IMR-90 (cell line): ENCODE results near the gene PNPLA2. TPM values are rescaled to one million over a fixed set of nuclear protein-coding genes. Genes with fewer than 3 reads are reported as not detected.

Experiments
- ATAC-seq: fragments of 200-7000 bp; cut with Tn5 transposase; 2 replicates; pipeline ENCODE4 v1.9.1; 2020; ENCODE audit warnings: low read depth, mild to moderate bottlenecking, moderate library complexity
- BruUV-seq: library from RNA; stranded (reverse); fragments of 400-500 nt; replicated peaks from 2 replicates; lab custom pipeline; 2021; lab: Mats Ljungman, UMichigan
- CTCF ChIA-PET: fragments of 300-600 bp; formaldehyde crosslinking; extraction: SDS; loops from one replicate; lab custom pipeline; 2021; ENCODE audit warnings: antibody characterized with exemption; lab: Yijun Ruan, JAX
- POLR2A ChIA-PET: fragments of 300-600 bp; sonication (Branson Sonifier 250); formaldehyde crosslinking; loops from one replicate; lab custom pipeline; 2022; ENCODE audit warnings: antibody characterized with exemption; ENCODE audit not compliant: unreplicated experiment; lab: Charles Lee
- DNase-seq: peaks from one replicate; pipeline ENCODE4 v3.0.0; 2013
- H2AFZ ChIP-seq: replicated peaks from 2 replicates; pipeline ENCODE3; 2013; ENCODE audit warnings: low read length, mild to moderate bottlenecking; ENCODE audit not compliant: poor library complexity
- H2AK5ac ChIP-seq: 2 replicates; pipeline ENCODE4 v1.6.1; 2013; ENCODE audit warnings: low read depth, low read length, inconsistent platforms
- H2AK9ac ChIP-seq: replicated peaks from 2 replicates; pipeline ENCODE3; 2013; ENCODE audit warnings: mild to moderate bottlenecking, low read depth, low read length, moderate library complexity; ENCODE audit not compliant: poor library complexity
- H2BK120ac ChIP-seq: 2 replicates; pipeline ENCODE4 v1.6.1; 2013; ENCODE audit warnings: low read depth, low read length, inconsistent platforms
- H2BK15ac ChIP-seq: 3 replicates; pipeline ENCODE4 v1.6.1; 2013; ENCODE audit warnings: low read depth, low read length, inconsistent platforms
- H2BK20ac ChIP-seq: 2 replicates; pipeline ENCODE4 v1.6.1; 2013; ENCODE audit warnings: low read depth, mild to moderate bottlenecking, inconsistent platforms, low read length, moderate library complexity
- H2BK5ac ChIP-seq: 2 replicates; pipeline ENCODE4 v1.6.1; 2013; ENCODE audit warnings: mild to moderate bottlenecking, low read depth, low read length, inconsistent platforms; ENCODE audit not compliant: poor library complexity, severe bottlenecking
- H3K14ac ChIP-seq: replicated peaks from 2 replicates; pipeline ENCODE4 v1.6.1; 2013; ENCODE audit warnings: low read depth, low read length, inconsistent platforms
- H3K18ac ChIP-seq: 2 replicates; pipeline ENCODE4 v1.6.1; 2013; ENCODE audit warnings: low read depth, low read length, control low read depth
- H3K23ac ChIP-seq: 2 replicates; pipeline ENCODE4 v1.6.1; 2013; ENCODE audit warnings: low read depth, low read length, inconsistent platforms
- H3K27ac ChIP-seq: 2 replicates; pipeline ENCODE4 v1.5.1; 2013; ENCODE audit warnings: mild to moderate bottlenecking, control low read depth, low read length; ENCODE audit not compliant: insufficient read depth
- H3K27me3 ChIP-seq: 2 replicates; pipeline ENCODE4 v1.6.1; 2013; ENCODE audit warnings: low read length; ENCODE audit not compliant: control insufficient read depth, insufficient read depth
- H3K36me3 ChIP-seq: 2 replicates; pipeline ENCODE4 v1.6.1; 2013; ENCODE audit warnings: low read length, mixed read lengths; ENCODE audit not compliant: control insufficient read depth, insufficient read depth
- H3K4ac ChIP-seq: 2 replicates; pipeline ENCODE4 v1.6.1; 2013; ENCODE audit warnings: low read depth, low read length, inconsistent platforms
- H3K4me1 ChIP-seq: 2 replicates; pipeline ENCODE4 v1.6.1; 2013; ENCODE audit warnings: low read length, mixed read lengths; ENCODE audit not compliant: control insufficient read depth, insufficient read depth
- H3K4me2 ChIP-seq: 2 replicates; pipeline ENCODE4 v1.6.1; 2013; ENCODE audit warnings: low read depth, mild to moderate bottlenecking, control low read depth, low read length, moderate library complexity
- H3K4me3 ChIP-seq: 2 replicates; pipeline ENCODE4 v1.5.1; 2013; ENCODE audit warnings: low read depth, mild to moderate bottlenecking, control low read depth, low read length, moderate library complexity; ENCODE audit not compliant: insufficient read depth
- H3K56ac ChIP-seq: 2 replicates; pipeline ENCODE4 v1.6.1; 2013; ENCODE audit warnings: low read length, inconsistent platforms; ENCODE audit not compliant: insufficient read depth; ENCODE audit errors: extremely low read depth
- H3K79me1 ChIP-seq, 2 experiments: 2 replicates each; pipeline ENCODE4 v1.6.1; 2013; ENCODE audit warnings: low read length in 2 of 2, inconsistent platforms in 1 of 2, low read depth in 1 of 2
- H3K9ac ChIP-seq: 2 replicates; pipeline ENCODE4 v1.6.1; 2013; ENCODE audit warnings: low read depth, low read length, control low read depth
- H3K9me1 ChIP-seq: 2 replicates; pipeline ENCODE4 v1.6.1; 2013; ENCODE audit warnings: low read length, inconsistent platforms; ENCODE audit not compliant: insufficient read depth
- H3K9me3 ChIP-seq: 2 replicates; pipeline ENCODE4 v1.6.1; 2013; ENCODE audit warnings: low read length; ENCODE audit not compliant: control insufficient read depth, insufficient read depth
- H4K20me1 ChIP-seq: 2 replicates; pipeline ENCODE4 v1.6.1; 2013; ENCODE audit warnings: low read length, inconsistent platforms; ENCODE audit not compliant: insufficient read depth
- H4K5ac ChIP-seq: 2 replicates; pipeline ENCODE4 v1.6.1; 2013; ENCODE audit warnings: mild to moderate bottlenecking, low read depth, low read length, control low read depth
- H4K8ac ChIP-seq, 2 experiments: 2 replicates each; pipeline ENCODE4 v1.6.1; 2013; ENCODE audit warnings: low read depth in 2 of 2, low read length in 2 of 2, control low read depth in 1 of 2, inconsistent platforms in 1 of 2
- H4K91ac ChIP-seq: 2 replicates; pipeline ENCODE4 v1.6.1; 2013; ENCODE audit warnings: low read depth, low read length, inconsistent platforms; ENCODE audit not compliant: insufficient read depth
- NFE2L2 ChIP-seq: fragments of 150-350 bp; IDR thresholded peaks from 2 replicates; pipeline ENCODE4 v1.6.1; 2016; ENCODE audit warnings: low read depth, mild to moderate bottlenecking, low read length
- POLR2A ChIP-seq: IDR thresholded peaks from 2 replicates; pipeline ENCODE4 v1.6.1; 2012; ENCODE audit warnings: mild to moderate bottlenecking, low read depth, low read length
- RFX5 ChIP-seq: IDR thresholded peaks from 2 replicates; pipeline ENCODE4 v1.8.0; 2012; ENCODE audit warnings: low read depth, mild to moderate bottlenecking, low read length, moderate library complexity
- WGBS, 2 experiments: methylation state at CpG; one replicate each; pipeline versions ENCODE4 v1.1.5 to v1.1.7; 2013; ENCODE audit warnings: missing lambda C conversion rate in 2 of 2; ENCODE audit not compliant: insufficient read length in 1 of 2; ENCODE audit errors: extremely low coverage in 2 of 2; 5-methylcytosine and 5-hydroxymethylcytosine counted together
- dilution Hi-C: fragments of 300-500 bp; cut with HindIII; formaldehyde crosslinking; loops from one replicate; pipeline ENCODE4 v1.14.3; 2018; ENCODE audit warnings: low sequenced_read_pairs; ENCODE audit not compliant: unreplicated experiment
- in situ Hi-C: fragments of 300-500 bp; cut with MboI; formaldehyde crosslinking; loops from 3 replicates; pipeline ENCODE4 v1.14.3; 2019; ENCODE audit warnings: low sequenced_read_pairs, inconsistent platforms, mixed read lengths
- intact Hi-C: fragments of 100-400 bp; cut with micrococcal nuclease; formaldehyde crosslinking; loops from 2 replicates; pipeline ENCODE4 v1.10.0; 2022
- polyA plus RNA-seq, 3 experiments: library from polyadenylated mRNA; depleted of rRNA; stranded (reverse); fragments of >200 nt; gene quantifications; 2 replicates each; pipeline ENCODE4 v1.2.3, GENCODE V29; 2012; ENCODE audit warnings: low replicate concordance in 1 of 3
- total RNA-seq: library from RNA; depleted of rRNA; stranded (reverse); fragments of >200 nt; gene quantifications from 2 replicates; pipeline ENCODE4 v1.2.3, GENCODE V29; 2012

PNPLA2 gene
- total and polyA plus RNA-seq, 2 of the 4 experiments (the other 2 are of a cell fraction) = 7.0 to 94.3 TPM

GRCh38 chr11:864898-865297 lies 46.2 kb downstream of the PNPLA2 start:
- POLR2A ChIA-PET = no interaction called here
- H2BK120ac ChIP-seq = no peak overlapping the region
- H3K14ac ChIP-seq = no peak overlapping the region
- peaks cover 34% of the 10 kb centered on the region; the same call in 1 of the 2 replicates for H3K36me3 ChIP-seq
- H2BK15ac ChIP-seq = no peak overlapping the region
- no peak overlapping the region for H3K18ac ChIP-seq
- in situ Hi-C loops (no loop called here), intact Hi-C loops (no loop called here), dilution Hi-C loops (no loop called here)
- H4K91ac ChIP-seq = no peak overlapping the region
- no peaks in the 10 kb centered on the region for H3K9me3 ChIP-seq
- no peak overlapping the region for H2BK20ac ChIP-seq
- ATAC-seq (no peak), DNase-seq (no peak)
- no peak overlapping the region for H3K4me3 ChIP-seq
- no peak overlapping the region for H2AK9ac ChIP-seq
- CTCF ChIA-PET = no interaction called here
- H2AFZ ChIP-seq = no peak overlapping the region
- no peak overlapping the region for H4K8ac ChIP-seq
- H3K27ac ChIP-seq = no peak overlapping the region
- H3K56ac ChIP-seq = no peak overlapping the region
- H2BK5ac ChIP-seq = no peak overlapping the region
- H3K4me2 ChIP-seq = no peak overlapping the region
- H3K9ac ChIP-seq = no peak overlapping the region
- no peak overlapping the region for H3K23ac ChIP-seq
- peaks cover 46% of the 10 kb centered on the region for H4K20me1 ChIP-seq
- peaks cover 5% of the 10 kb centered on the region for H3K9me1 ChIP-seq
- H3K4ac ChIP-seq = no peak overlapping the region
- WGBS, 2 experiments = 100% methylated on average over 2 of the region's 11 CpGs; no CpG with 5 or more reads in 1 of the 2 experiments
- H4K5ac ChIP-seq = no peak overlapping the region
- BruUV-seq = no TSS peak
- H3K79me1 ChIP-seq = peaks cover 14 to 46% of the 10 kb centered on the region in 2 experiments; a peak in 3 of 4 replicates
- no peak overlapping the region for H2AK5ac ChIP-seq
- TF ChIP-seq POLR2A (no peak), NFE2L2 (no peak), RFX5 (no peak)
- H3K4me1 ChIP-seq = peaks cover 5% of the 10 kb centered on the region; the same call in 1 of the 2 replicates
- no peaks in the 10 kb centered on the region for H3K27me3 ChIP-seq
